Vagina (tissue), 2 donors: ENCODE results near the gene HNRNPA0. TPM values are rescaled to one million over a fixed set of nuclear protein-coding genes. Genes with fewer than 3 reads are reported as not detected.

Source experiments
- DNase-seq, 2 donors: peaks; one replicate each; pipeline ENCODE4 v3.0.0-alpha.2; 2017; ENCODE audit errors: extremely low spot score in 2 of 2
- H3K27ac ChIP-seq: fragments of 200-600 bp; sonication (generic); one replicate; pipeline ENCODE4 v1.5.1; 2019
- H3K27me3 ChIP-seq: fragments of 200-600 bp; sonication (generic); one replicate; pipeline ENCODE4 v1.5.1; 2019
- H3K36me3 ChIP-seq, 2 donors: fragments of 200-600 bp; sonication (generic); one replicate each; pipeline ENCODE4 v1.5.1; 2017 to 2019
- H3K4me1 ChIP-seq: fragments of 200-600 bp; sonication (generic); one replicate; pipeline ENCODE4 v1.5.1; 2019
- H3K4me3 ChIP-seq, 2 donors: fragments of 200-600 bp; sonication (generic); 1 replicate in 1 of 2; 2 replicates in 1 of 2; pipeline ENCODE4 v1.5.1; 2016 to 2019
- H3K9me3 ChIP-seq: fragments of 200-600 bp; sonication (generic); one replicate; pipeline ENCODE4 v1.5.1; 2019
- CTCF ChIP-seq, 3 experiments: fragments of 450-650 bp in 2 of 3; fragments of 200-600 bp in 1 of 3; sonication (generic) in 1 of 3; IDR thresholded peaks; one replicate each; pipeline ENCODE4 v1.5.1; 2017 to 2019; ENCODE audit warnings: antibody characterized with exemption in 3 of 3, mild to moderate bottlenecking in 2 of 3, moderate library complexity in 2 of 3
- POLR2A ChIP-seq, 2 donors: fragments of 450-650 bp; IDR thresholded peaks; one replicate each; pipeline ENCODE4 v1.6.1; 2017; ENCODE audit warnings: antibody characterized with exemption in 2 of 2, mild to moderate bottlenecking in 2 of 2, moderate library complexity in 2 of 2
- POLR2AphosphoS5 ChIP-seq, 2 donors: sonication (generic); formaldehyde crosslinking; IDR thresholded peaks; one replicate each; pipeline ENCODE4 v1.9.0; 2017; ENCODE audit warnings: antibody characterized with exemption in 2 of 2, mild to moderate bottlenecking in 2 of 2, low read depth in 1 of 2; ENCODE audit not compliant: insufficient read depth in 1 of 2
- intact Hi-C: fragments of 100-400 bp; cut with DNase I; formaldehyde crosslinking; loops from one replicate; pipeline ENCODE4 v1.15.1; 2023
- total RNA-seq: library from RNA; depleted of rRNA; stranded (reverse); fragments of >200 nt; gene quantifications from one replicate; pipeline ENCODE4 v1.2.3, GENCODE V29; 2016

Gene HNRNPA0
- total RNA-seq, 1 donor from 2014 or later: 11.8 TPM

- DNase-seq: peak in 1 of 2 donors; percentile 13
- H3K9me3 ChIP-seq: no peaks in the 10 kb centered on the region
- no peaks in the 10 kb centered on the region for H3K36me3 ChIP-seq
- H3K27me3 ChIP-seq: no peaks in the 10 kb centered on the region
- no peaks in the 10 kb centered on the region for H3K4me1 ChIP-seq
- no peak overlapping the region for H3K4me3 ChIP-seq
- intact Hi-C loops: no loop called here
- TF ChIP-seq POLR2A (IDR thresholded peaks at IDR 0.05): no peak
- no peak for TF ChIP-seq POLR2AphosphoS5 (IDR thresholded peaks at IDR 0.05; ENCODE audit: insufficient read depth in 1 of 2, low read depth in 1 of 2)
- TF ChIP-seq CTCF (IDR thresholded peaks at IDR 0.05): no peak
- no peak overlapping the region for H3K27ac ChIP-seq
Observed at GRCh38 chr5:137716337-137716736, 37.8 kb downstream of the HNRNPA0 start.

- Histone ChIP-seq H3K4me3 (no peak overlapping the region), H3K9me3 (no peaks in the 10 kb centered on the region), H3K4me1 (no peaks in the 10 kb centered on the region), H3K27ac (no peak overlapping the region), H3K27me3 (no peaks in the 10 kb centered on the region), H3K36me3 (no peaks in the 10 kb centered on the region)
- intact Hi-C loops: no loop called here
- no peak for DNase-seq
- TF ChIP-seq CTCF (IDR thresholded peaks at IDR 0.05): no peak
- TF ChIP-seq POLR2AphosphoS5 (IDR thresholded peaks at IDR 0.05; ENCODE audit: insufficient read depth in 1 of 2, low read depth in 1 of 2): no peak
- no peak for TF ChIP-seq POLR2A (IDR thresholded peaks at IDR 0.05)
Observed at GRCh38 chr5:137715456-137715855, 38.7 kb downstream of the HNRNPA0 start.

- Histone ChIP-seq H3K27me3 (no peaks in the 10 kb centered on the region), H3K27ac (no peak overlapping the region), H3K4me3 (no peak overlapping the region), H3K4me1 (no peaks in the 10 kb centered on the region), H3K36me3 (no peaks in the 10 kb centered on the region), H3K9me3 (no peaks in the 10 kb centered on the region)
- DNase-seq: peak in 1 of 2 donors; percentile 34
- intact Hi-C loops: no loop called here
- TF ChIP-seq CTCF (IDR thresholded peaks at IDR 0.05): no peak
- TF ChIP-seq POLR2AphosphoS5 (IDR thresholded peaks at IDR 0.05; ENCODE audit: insufficient read depth in 1 of 2, low read depth in 1 of 2): no peak
- no peak for TF ChIP-seq POLR2A (IDR thresholded peaks at IDR 0.05)
Observed at GRCh38 chr5:137714946-137715345, 39.2 kb downstream of the HNRNPA0 start.

GRCh38 chr5:137714494-137714893, 39.7 kb downstream of the HNRNPA0 start:
- H3K27ac ChIP-seq: no peak overlapping the region
- DNase-seq: no peak
- no peaks in the 10 kb centered on the region for H3K4me1 ChIP-seq
- H3K36me3 ChIP-seq: no peaks in the 10 kb centered on the region
- no peak for TF ChIP-seq CTCF (IDR thresholded peaks at IDR 0.05)
- TF ChIP-seq POLR2AphosphoS5 (IDR thresholded peaks at IDR 0.05; ENCODE audit: insufficient read depth in 1 of 2, low read depth in 1 of 2): no peak
- TF ChIP-seq POLR2A (IDR thresholded peaks at IDR 0.05): no peak
- no peaks in the 10 kb centered on the region for H3K9me3 ChIP-seq
- H3K27me3 ChIP-seq: no peaks in the 10 kb centered on the region
- intact Hi-C loops: no loop called here
- H3K4me3 ChIP-seq: no peak overlapping the region

- Histone ChIP-seq H3K36me3 (no peaks in the 10 kb centered on the region), H3K27me3 (no peaks in the 10 kb centered on the region), H3K27ac (no peak overlapping the region), H3K4me1 (no peaks in the 10 kb centered on the region), H3K4me3 (no peak overlapping the region), H3K9me3 (no peaks in the 10 kb centered on the region)
- TF ChIP-seq POLR2A (IDR thresholded peaks at IDR 0.05) (no peak), CTCF (IDR thresholded peaks at IDR 0.05) (no peak), POLR2AphosphoS5 (IDR thresholded peaks at IDR 0.05; ENCODE audit: insufficient read depth in 1 of 2, low read depth in 1 of 2) (no peak)
- intact Hi-C loops: no loop called here
- no peak for DNase-seq
Observed at GRCh38 chr5:137712139-137712667, 42.0 kb downstream of the HNRNPA0 start.
